HFF-Myc (cell line): ENCODE results near the gene ALK.

Experiments used
- DNase-seq: peaks from one replicate; pipeline ENCODE4 v3.0.0-alpha.2; 2011; ENCODE audit warnings: low read depth; ENCODE audit errors: extremely low read depth
- H3K4me3 ChIP-seq: replicated peaks from 2 replicates; pipeline ENCODE4 v1.5.1; 2011; ENCODE audit warnings: low read depth, mild to moderate bottlenecking, control low read depth, low read length
- TF ChIP-seq, protein P1 (sequence below): IDR thresholded peaks from 2 replicates; pipeline ENCODE4 v1.5.1; 2012; ENCODE audit warnings: mild to moderate bottlenecking, low read depth, low read length, control low read depth; ENCODE audit errors: missing control alignments

The ALK gene

DNA sequence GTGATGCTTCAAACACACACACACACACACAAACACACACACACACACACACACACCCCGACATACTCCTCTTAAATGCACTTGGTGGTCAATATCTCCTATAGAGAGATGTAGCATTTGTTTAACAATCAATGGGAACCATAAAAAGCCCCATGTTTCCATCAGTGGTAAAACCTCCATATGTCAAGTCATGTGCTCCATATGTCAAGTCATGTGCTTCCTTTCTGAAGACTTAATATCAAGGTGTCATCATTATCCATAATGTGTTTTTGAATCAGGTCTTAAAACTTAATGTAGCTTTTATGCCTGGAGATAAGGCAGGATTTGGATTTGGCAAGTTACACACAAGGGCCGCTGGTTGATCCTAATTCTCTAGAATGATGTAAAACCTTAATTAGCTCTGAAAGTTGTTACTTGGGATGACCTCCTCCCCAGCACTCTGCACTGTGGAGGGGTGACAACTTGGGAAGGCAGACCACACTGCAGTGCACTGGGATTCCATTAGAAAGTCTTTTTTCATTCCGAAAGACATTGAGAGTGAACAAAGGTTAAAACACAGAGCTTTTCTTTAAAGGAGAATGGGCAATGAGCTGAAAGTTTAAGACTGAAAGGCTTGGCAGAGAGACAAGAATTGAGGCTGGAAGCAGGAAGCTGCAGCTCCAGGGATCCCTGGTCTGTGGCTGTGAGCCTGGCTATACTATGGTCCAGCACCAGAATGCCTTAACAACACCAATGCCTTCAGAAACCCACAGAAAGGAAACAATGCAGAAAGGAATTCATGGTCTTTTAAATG is 26.4 kb downstream of the ALK start:
- DNase-seq: no peak
- no peak overlapping the region for H3K4me3 ChIP-seq
- TF ChIP-seq, protein P1, sequence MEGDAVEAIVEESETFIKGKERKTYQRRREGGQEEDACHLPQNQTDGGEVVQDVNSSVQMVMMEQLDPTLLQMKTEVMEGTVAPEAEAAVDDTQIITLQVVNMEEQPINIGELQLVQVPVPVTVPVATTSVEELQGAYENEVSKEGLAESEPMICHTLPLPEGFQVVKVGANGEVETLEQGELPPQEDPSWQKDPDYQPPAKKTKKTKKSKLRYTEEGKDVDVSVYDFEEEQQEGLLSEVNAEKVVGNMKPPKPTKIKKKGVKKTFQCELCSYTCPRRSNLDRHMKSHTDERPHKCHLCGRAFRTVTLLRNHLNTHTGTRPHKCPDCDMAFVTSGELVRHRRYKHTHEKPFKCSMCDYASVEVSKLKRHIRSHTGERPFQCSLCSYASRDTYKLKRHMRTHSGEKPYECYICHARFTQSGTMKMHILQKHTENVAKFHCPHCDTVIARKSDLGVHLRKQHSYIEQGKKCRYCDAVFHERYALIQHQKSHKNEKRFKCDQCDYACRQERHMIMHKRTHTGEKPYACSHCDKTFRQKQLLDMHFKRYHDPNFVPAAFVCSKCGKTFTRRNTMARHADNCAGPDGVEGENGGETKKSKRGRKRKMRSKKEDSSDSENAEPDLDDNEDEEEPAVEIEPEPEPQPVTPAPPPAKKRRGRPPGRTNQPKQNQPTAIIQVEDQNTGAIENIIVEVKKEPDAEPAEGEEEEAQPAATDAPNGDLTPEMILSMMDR: no peak

- TF ChIP-seq, protein P1: no peak
- H3K4me3 ChIP-seq: no peak overlapping the region
- no peak for DNase-seq
Measured at GRCh38 chr2:29892585-29893259, 28.7 kb downstream of the ALK start.

DNA sequence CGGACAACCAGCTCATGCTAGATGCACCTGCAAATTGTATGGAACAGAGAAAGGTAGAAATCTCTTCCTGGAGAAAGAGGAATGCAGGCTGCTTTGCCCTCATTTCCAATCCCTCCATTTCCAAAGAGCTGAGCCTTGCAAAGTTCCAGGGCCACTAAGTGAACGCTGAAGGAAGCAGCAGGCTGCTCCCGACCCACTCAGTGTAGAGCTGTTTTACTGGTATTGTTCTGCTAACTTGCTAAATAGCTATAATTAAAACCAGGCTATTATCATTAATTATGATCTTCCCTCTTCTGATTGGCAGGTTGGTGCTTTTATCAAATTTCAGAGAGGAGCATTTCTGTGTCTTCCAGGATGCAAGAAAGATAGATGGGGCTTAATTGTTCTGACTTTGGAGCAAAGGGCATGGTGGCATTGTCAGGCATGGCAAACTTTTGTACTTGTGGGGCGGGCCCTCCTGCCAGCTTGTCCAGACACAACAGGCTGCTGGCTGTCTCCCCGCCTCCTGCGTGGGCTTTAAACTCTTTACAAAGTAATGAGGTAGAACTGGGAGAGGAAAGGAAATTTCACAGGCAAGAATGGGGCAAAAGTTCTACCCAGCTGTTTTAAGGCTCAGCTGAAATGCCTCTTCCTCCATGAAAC is 40.2 kb downstream of the ALK start:
- TF ChIP-seq, protein P1: no peak
- no peak for DNase-seq
- no peak overlapping the region for H3K4me3 ChIP-seq

DNA sequence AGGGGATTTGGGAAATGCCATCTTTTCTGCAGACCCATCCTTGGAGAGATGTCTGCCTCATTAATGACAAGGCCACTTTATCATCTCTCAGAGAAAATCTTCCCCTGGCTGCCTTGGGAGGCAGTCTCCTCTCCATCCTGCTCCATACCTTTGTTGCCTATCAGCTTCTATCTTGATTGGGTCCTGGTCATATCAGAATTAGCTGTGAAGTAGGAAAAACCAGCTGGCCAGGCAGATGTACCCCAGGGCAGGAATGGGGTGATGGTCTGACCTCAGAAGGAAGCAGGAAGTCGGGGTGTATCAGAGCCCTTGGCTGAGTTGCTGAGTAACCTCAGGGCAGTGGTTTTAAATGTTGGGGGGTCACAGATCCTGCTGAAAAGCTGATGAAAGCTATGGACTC is 41.3 kb downstream of the ALK start:
- TF ChIP-seq, protein P1: no peak

GRCh38 chr2:29879456-29879855 is 41.9 kb downstream of the ALK start:
- no peak for DNase-seq
- TF ChIP-seq, protein P1: no peak
- H3K4me3 ChIP-seq: no peak overlapping the region

More for the DNA sequence above, 41.3 kb downstream of the ALK start:
- no peak overlapping the region for H3K4me3 ChIP-seq
- DNase-seq: no peak

DNA sequence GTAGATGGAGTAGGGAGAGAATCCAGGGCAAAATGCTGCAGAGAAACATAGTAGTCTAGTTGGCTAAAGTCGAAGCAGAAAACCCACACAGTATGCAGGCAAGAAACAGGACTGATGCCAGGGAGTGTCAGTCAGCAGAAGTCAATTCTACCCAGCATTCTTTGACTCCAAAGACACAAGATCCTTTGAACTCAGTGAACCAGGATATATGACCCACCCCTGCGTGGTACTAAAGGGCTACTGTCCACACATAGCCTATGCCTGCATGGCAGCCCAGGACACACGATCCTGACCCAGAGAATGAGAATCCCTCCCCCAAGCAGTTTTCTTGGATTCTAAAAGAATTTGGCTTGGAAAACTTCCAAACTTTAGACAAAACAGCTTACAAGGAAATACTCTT is 42.5 kb downstream of the ALK start:
- TF ChIP-seq, protein P1: no peak
- no peak overlapping the region for H3K4me3 ChIP-seq
- DNase-seq: no peak
